ENCODE data around the gene SLC1A1.
"Not testable (repeated sequence)": the region's sequence is repeated elsewhere in the genome, so short reads cannot be mapped to it uniquely, and the experiment has no call there.

Gene SLC1A1

GRCh38 chr9:4541281-4541680 lies 51.0 kb downstream of the SLC1A1 start:
- DNase-seq (ENCODE audit: low read depth in 1 of 2, low spot score in 1 of 2): no peak

GRCh38 chr9:4541856-4542255 lies 51.6 kb downstream of the SLC1A1 start:
- DNase-seq (ENCODE audit: low read depth in 1 of 2, low spot score in 1 of 2): no peak

- DNase-seq (ENCODE audit: low read depth in 1 of 2, low spot score in 1 of 2): not testable (repeated sequence)
Observed at GRCh38 chr9:4544714-4545113, 54.4 kb downstream of the SLC1A1 start.

- DNase-seq (ENCODE audit: low read depth in 1 of 2, low spot score in 1 of 2): no peak
Observed at GRCh38 chr9:4547016-4547415, 56.7 kb downstream of the SLC1A1 start.

GRCh38 chr9:4548811-4549725 lies 58.8 kb downstream of the SLC1A1 start:
- no peak for DNase-seq (ENCODE audit: low read depth in 1 of 2, low spot score in 1 of 2)

- DNase-seq (ENCODE audit: low read depth in 1 of 2, low spot score in 1 of 2): no peak
Observed at GRCh38 chr9:4549751-4550295, 59.6 kb downstream of the SLC1A1 start.

- DNase-seq (ENCODE audit: low read depth in 1 of 2, low spot score in 1 of 2): no peak
Observed at GRCh38 chr9:4550777-4551484, 60.7 kb downstream of the SLC1A1 start.

- DNase-seq (ENCODE audit: low read depth in 1 of 2, low spot score in 1 of 2): no peak
Observed at GRCh38 chr9:4553951-4554381, 63.7 kb downstream of the SLC1A1 start.

- DNase-seq (ENCODE audit: low read depth in 1 of 2, low spot score in 1 of 2): no peak
Observed at GRCh38 chr9:4555236-4555635, 65.0 kb downstream of the SLC1A1 start.

- no peak for DNase-seq (ENCODE audit: low read depth in 1 of 2, low spot score in 1 of 2)
Observed at GRCh38 chr9:4558371-4558998, 68.2 kb downstream of the SLC1A1 start.

GRCh38 chr9:4559261-4560182 lies 69.3 kb downstream of the SLC1A1 start:
- no peak for DNase-seq (ENCODE audit: low read depth in 1 of 2, low spot score in 1 of 2)

GRCh38 chr9:4563105-4563504 lies 72.8 kb downstream of the SLC1A1 start:
- DNase-seq (ENCODE audit: low read depth in 1 of 2, low spot score in 1 of 2): no peak

- DNase-seq (ENCODE audit: low read depth in 1 of 2, low spot score in 1 of 2): no peak
Observed at GRCh38 chr9:4566806-4567205, 76.5 kb downstream of the SLC1A1 start.

- DNase-seq (ENCODE audit: low read depth in 1 of 2, low spot score in 1 of 2): no peak
Observed at GRCh38 chr9:4567601-4568000, 77.3 kb downstream of the SLC1A1 start.

- DNase-seq (ENCODE audit: low read depth in 1 of 2, low spot score in 1 of 2): no peak
Observed at GRCh38 chr9:4569101-4569500, 78.8 kb downstream of the SLC1A1 start.

- no peak for DNase-seq (ENCODE audit: low read depth in 1 of 2, low spot score in 1 of 2)
Observed at GRCh38 chr9:4572184-4572826, 82.0 kb downstream of the SLC1A1 start.

GRCh38 chr9:4573176-4573575 lies 82.9 kb downstream of the SLC1A1 start:
- DNase-seq (ENCODE audit: low read depth in 1 of 2, low spot score in 1 of 2): no peak

GRCh38 chr9:4573634-4574389 lies 83.5 kb downstream of the SLC1A1 start:
- DNase-seq (ENCODE audit: low read depth in 1 of 2, low spot score in 1 of 2): no peak

- no peak for DNase-seq (ENCODE audit: low read depth in 1 of 2, low spot score in 1 of 2)
Observed at GRCh38 chr9:4574657-4575243, 84.5 kb downstream of the SLC1A1 start.

Measured in stimulated activated CD4-positive, alpha-beta T cell treated with anti-CD3 and anti-CD28 coated beads, Interleukin-15, amount 100 ng/mL, for 1 hour (primary cell).